Measurements from ENCODE around the gene GARS1. TPM values are rescaled to one million over a fixed set of nuclear protein-coding genes. Genes with fewer than 3 reads are reported as not detected.

Gene GARS1
- total and polyA plus RNA-seq, 2 donors (not counting 1 experiment from before 2014, with no cell fraction given), result 322 to 669 TPM

- no peak for DNase-seq (ENCODE audit: low read depth in 2 of 2)
- H3K27ac ChIP-seq (ENCODE audit: insufficient read depth, low read length), result no peak overlapping the region
- H4K20me1 ChIP-seq (ENCODE audit: control insufficient read depth, extremely low read depth, insufficient read depth, low read length), result no peaks in the 10 kb centered on the region
- peaks cover 3% of the 10 kb centered on the region for H3K4me1 ChIP-seq (ENCODE audit: control insufficient read depth, extremely low read depth, insufficient read depth, low read length)
- H3K79me2 ChIP-seq (ENCODE audit: control insufficient read depth, insufficient read depth, low read length), result no peaks in the 10 kb centered on the region
- no peak overlapping the region for H2AFZ ChIP-seq (ENCODE audit: low read length)
- TF ChIP-seq, protein P1, sequence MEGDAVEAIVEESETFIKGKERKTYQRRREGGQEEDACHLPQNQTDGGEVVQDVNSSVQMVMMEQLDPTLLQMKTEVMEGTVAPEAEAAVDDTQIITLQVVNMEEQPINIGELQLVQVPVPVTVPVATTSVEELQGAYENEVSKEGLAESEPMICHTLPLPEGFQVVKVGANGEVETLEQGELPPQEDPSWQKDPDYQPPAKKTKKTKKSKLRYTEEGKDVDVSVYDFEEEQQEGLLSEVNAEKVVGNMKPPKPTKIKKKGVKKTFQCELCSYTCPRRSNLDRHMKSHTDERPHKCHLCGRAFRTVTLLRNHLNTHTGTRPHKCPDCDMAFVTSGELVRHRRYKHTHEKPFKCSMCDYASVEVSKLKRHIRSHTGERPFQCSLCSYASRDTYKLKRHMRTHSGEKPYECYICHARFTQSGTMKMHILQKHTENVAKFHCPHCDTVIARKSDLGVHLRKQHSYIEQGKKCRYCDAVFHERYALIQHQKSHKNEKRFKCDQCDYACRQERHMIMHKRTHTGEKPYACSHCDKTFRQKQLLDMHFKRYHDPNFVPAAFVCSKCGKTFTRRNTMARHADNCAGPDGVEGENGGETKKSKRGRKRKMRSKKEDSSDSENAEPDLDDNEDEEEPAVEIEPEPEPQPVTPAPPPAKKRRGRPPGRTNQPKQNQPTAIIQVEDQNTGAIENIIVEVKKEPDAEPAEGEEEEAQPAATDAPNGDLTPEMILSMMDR (conservative IDR thresholded peaks at IDR 0.05 in 1 of 2, IDR thresholded peaks at IDR 0.05 in 1 of 2; ENCODE audit: low read depth in 1 of 2, low read length in 2 of 2), result no peak
- TF ChIP-seq EZH2 (IDR thresholded peaks at IDR 0.05; ENCODE audit: low read length, missing control alignments), result no peak
- no peak overlapping the region for H3K4me3 ChIP-seq (replicated peaks in 1 of 4; ENCODE audit: control extremely low read depth in 1 of 4, insufficient read depth in 1 of 4, low read depth in 3 of 4, low read length in 4 of 4)
- no peak overlapping the region for H3K9ac ChIP-seq (ENCODE audit: insufficient read depth, low read length)
- no peak overlapping the region for H3K4me2 ChIP-seq (ENCODE audit: extremely low read depth, insufficient read depth, low read length)
- no peaks in the 10 kb centered on the region for H3K36me3 ChIP-seq (ENCODE audit: control insufficient read depth, insufficient read depth, low read length)
- no peaks in the 10 kb centered on the region for H3K9me3 ChIP-seq (ENCODE audit: control insufficient read depth, insufficient read depth, low read depth, low read length)
- no peaks in the 10 kb centered on the region for H3K27me3 ChIP-seq (ENCODE audit: control insufficient read depth, insufficient read depth, low read length)
Observed at GRCh38 chr7:30555525-30555924, 39.2 kb upstream of the GARS1 start.

DNA sequence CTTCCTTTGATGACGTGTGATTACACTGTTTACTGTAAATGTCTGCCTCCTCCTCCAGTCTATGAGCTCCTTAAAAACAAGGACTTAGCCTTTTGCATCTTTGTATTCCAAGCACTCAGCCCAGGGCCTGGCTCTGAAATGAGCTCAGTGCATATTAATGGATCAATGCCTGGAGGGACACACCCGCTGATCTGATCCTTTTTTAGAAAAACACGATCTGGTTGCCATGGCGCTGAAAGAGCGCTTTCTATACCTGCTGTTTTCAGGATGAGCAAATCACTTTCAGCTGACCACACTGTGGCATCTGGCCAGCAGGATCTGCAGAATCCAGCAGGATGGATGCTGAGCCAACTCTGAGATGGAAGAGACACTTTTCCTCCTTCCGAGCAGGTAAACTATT lies 37.8 kb upstream of the GARS1 start:
- H2AFZ ChIP-seq (ENCODE audit: low read length), result no peak overlapping the region
- no peaks in the 10 kb centered on the region for H3K79me2 ChIP-seq (ENCODE audit: control insufficient read depth, insufficient read depth, low read length)
- H3K4me1 ChIP-seq (ENCODE audit: control insufficient read depth, extremely low read depth, insufficient read depth, low read length), result peaks cover 3% of the 10 kb centered on the region
- no peaks in the 10 kb centered on the region for H3K9me3 ChIP-seq (ENCODE audit: control insufficient read depth, insufficient read depth, low read depth, low read length)
- H3K9ac ChIP-seq (ENCODE audit: insufficient read depth, low read length), result no peak overlapping the region
- no peaks in the 10 kb centered on the region for H3K36me3 ChIP-seq (ENCODE audit: control insufficient read depth, insufficient read depth, low read length)
- H4K20me1 ChIP-seq (ENCODE audit: control insufficient read depth, extremely low read depth, insufficient read depth, low read length), result no peaks in the 10 kb centered on the region
- no peaks in the 10 kb centered on the region for H3K27me3 ChIP-seq (ENCODE audit: control insufficient read depth, insufficient read depth, low read length)
- no peak overlapping the region for H3K27ac ChIP-seq (ENCODE audit: insufficient read depth, low read length)
- TF ChIP-seq, protein P1 (conservative IDR thresholded peaks at IDR 0.05 in 1 of 2, IDR thresholded peaks at IDR 0.05 in 1 of 2; ENCODE audit: low read depth in 1 of 2, low read length in 2 of 2), result no peak
- no peak for TF ChIP-seq EZH2 (IDR thresholded peaks at IDR 0.05; ENCODE audit: low read length, missing control alignments)
- H3K4me3 ChIP-seq (replicated peaks in 1 of 4; ENCODE audit: control extremely low read depth in 1 of 4, insufficient read depth in 1 of 4, low read depth in 3 of 4, low read length in 4 of 4), result no peak overlapping the region
- H3K4me2 ChIP-seq (ENCODE audit: extremely low read depth, insufficient read depth, low read length), result no peak overlapping the region
- peak in 1 of 2 donors; percentile 68 for DNase-seq (ENCODE audit: low read depth in 2 of 2)

GRCh38 chr7:30557245-30557644 lies 37.4 kb upstream of the GARS1 start:
- H3K27ac ChIP-seq (ENCODE audit: insufficient read depth, low read length), result no peak overlapping the region
- H3K27me3 ChIP-seq (ENCODE audit: control insufficient read depth, insufficient read depth, low read length), result no peaks in the 10 kb centered on the region
- no peak overlapping the region for H3K4me2 ChIP-seq (ENCODE audit: extremely low read depth, insufficient read depth, low read length)
- H3K9me3 ChIP-seq (ENCODE audit: control insufficient read depth, insufficient read depth, low read depth, low read length), result no peaks in the 10 kb centered on the region
- H4K20me1 ChIP-seq (ENCODE audit: control insufficient read depth, extremely low read depth, insufficient read depth, low read length), result no peaks in the 10 kb centered on the region
- H3K9ac ChIP-seq (ENCODE audit: insufficient read depth, low read length), result no peak overlapping the region
- DNase-seq (ENCODE audit: low read depth in 2 of 2), result no peak
- H3K4me3 ChIP-seq (replicated peaks in 1 of 4; ENCODE audit: control extremely low read depth in 1 of 4, insufficient read depth in 1 of 4, low read depth in 3 of 4, low read length in 4 of 4), result no peak overlapping the region
- H2AFZ ChIP-seq (ENCODE audit: low read length), result no peak overlapping the region
- H3K79me2 ChIP-seq (ENCODE audit: control insufficient read depth, insufficient read depth, low read length), result no peaks in the 10 kb centered on the region
- no peaks in the 10 kb centered on the region for H3K36me3 ChIP-seq (ENCODE audit: control insufficient read depth, insufficient read depth, low read length)
- TF ChIP-seq, protein P1 (conservative IDR thresholded peaks at IDR 0.05 in 1 of 2, IDR thresholded peaks at IDR 0.05 in 1 of 2; ENCODE audit: low read depth in 1 of 2, low read length in 2 of 2), result no peak
- TF ChIP-seq EZH2 (IDR thresholded peaks at IDR 0.05; ENCODE audit: low read length, missing control alignments), result no peak
- H3K4me1 ChIP-seq (ENCODE audit: control insufficient read depth, extremely low read depth, insufficient read depth, low read length), result peaks cover 3% of the 10 kb centered on the region

All from fibroblast of lung (primary cell).